GM12891 (cell line): ENCODE data around the gene ADAM10.

ENCODE experiments used
- DNase-seq: peaks from one replicate; pipeline ENCODE4 v3.0.0; 2011; ENCODE audit warnings: low spot score; ENCODE audit not compliant: insufficient read length
- FAIRE-seq: peaks from 2 replicates; lab custom pipeline; 2011; peaks lifted over from hg19 to GRCh38; lab: Jason Lieb, UNC
- PAX5 ChIP-seq: IDR thresholded peaks from 2 replicates; pipeline ENCODE4 v1.6.1; 2011; ENCODE audit warnings: low read length, moderate library complexity, mild to moderate bottlenecking; ENCODE audit not compliant: insufficient read depth, severe bottlenecking
- POLR2A ChIP-seq: IDR thresholded peaks from 2 replicates; pipeline ENCODE4 v1.6.1; 2011; ENCODE audit warnings: low read depth, low read length, control low read depth
- POLR2AphosphoS5 ChIP-seq: IDR thresholded peaks from 2 replicates; pipeline ENCODE4 v1.6.1; 2011; ENCODE audit warnings: low read depth, low read length, control low read depth
- POU2F2 ChIP-seq: IDR thresholded peaks from 2 replicates; pipeline ENCODE4 v1.6.1; 2011; ENCODE audit warnings: low read depth, mild to moderate bottlenecking, control low read depth, low read length, moderate library complexity
- SPI1 ChIP-seq: IDR thresholded peaks from 2 replicates; pipeline ENCODE4 v1.6.1; 2011; ENCODE audit warnings: low read depth, low read length, control low read depth
- TAF1 ChIP-seq: IDR thresholded peaks from 2 replicates; pipeline ENCODE4 v1.6.1; 2011; ENCODE audit warnings: low read depth, low read length, control low read depth

The ADAM10 gene

DNA sequence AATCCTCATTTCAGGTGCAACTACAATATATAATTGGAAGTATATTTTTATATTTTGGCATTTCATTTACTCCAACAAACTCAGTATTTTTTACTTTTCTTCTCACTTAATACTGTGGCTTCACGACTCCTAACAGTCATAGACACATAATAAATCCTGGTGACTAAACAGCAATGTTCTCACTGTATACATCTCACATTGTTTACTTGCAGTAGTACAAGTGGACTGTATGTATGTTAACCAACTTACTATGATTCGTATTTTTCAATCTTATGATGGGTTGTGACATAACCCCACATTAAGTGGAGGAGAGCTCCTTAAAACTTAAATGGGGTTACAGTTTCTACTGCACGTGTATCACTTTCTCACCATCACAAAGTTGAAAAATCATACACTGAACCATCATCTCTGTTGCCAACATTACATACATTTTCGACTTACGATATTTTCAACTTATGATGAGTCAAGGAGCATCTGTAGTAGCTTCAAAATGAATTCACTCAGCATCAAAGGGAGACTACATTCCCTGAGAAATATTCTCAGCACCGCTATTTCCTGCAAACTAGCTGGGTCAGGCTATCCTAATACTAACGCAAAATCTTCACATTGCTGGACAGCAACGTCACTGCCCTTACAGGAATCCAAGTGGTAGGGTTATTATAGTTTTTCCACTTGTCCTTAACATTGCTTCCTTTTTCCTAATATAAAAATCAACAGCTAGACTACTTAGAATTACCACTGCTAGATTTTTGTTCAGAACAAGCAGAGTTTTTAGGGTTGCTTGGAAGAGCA is 7.3 kb downstream of the ADAM10 start:
- DNase-seq (no peak), FAIRE-seq (peak; percentile 87)
- TF ChIP-seq PAX5 (no peak), POLR2A (no peak), POLR2AphosphoS5 (no peak), SPI1 (no peak), TAF1 (no peak), POU2F2 (no peak)

DNA sequence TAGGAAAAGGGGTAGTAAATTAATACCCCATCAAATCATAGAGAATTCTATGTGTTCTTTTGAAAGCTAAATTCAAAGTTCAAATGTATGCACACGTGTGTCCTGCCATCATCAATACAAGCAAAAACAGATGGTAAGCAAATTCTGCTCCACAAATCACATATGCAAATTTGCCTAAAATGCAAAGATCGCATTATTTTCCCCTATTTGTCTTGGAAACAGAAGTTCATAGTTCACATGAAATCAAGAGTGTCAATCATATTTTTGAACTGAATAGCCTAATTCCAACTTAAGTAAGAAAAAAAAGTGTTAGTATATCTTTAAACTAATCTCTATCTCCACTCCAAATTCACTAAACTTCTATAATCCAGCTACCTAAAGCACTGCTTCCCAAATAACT is 8.5 kb downstream of the ADAM10 start:
- FAIRE-seq (peak; percentile 51), DNase-seq (no peak)
- TF ChIP-seq POLR2A (no peak), TAF1 (no peak), POLR2AphosphoS5 (no peak), POU2F2 (no peak), SPI1 (no peak), PAX5 (no peak)

DNA sequence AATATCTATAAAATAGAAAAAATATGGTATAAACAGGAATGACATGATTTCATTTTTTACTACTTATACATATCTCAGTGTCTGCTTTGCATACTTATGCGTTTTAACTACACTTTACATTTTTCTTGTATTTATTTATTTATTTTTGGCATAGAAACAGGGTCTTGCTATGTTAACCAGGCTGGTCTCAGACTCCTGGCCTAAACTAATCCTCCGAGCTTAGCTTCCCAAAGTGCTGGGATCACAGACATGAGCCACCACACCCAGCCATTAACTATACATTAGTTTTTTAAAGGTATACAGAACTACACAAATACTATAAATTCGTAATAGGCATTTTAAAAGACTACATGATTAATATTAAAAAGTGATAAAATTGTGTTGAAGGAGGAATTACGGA is 9.1 kb downstream of the ADAM10 start:
- DNase-seq (no peak), FAIRE-seq (no peak)

DNA sequence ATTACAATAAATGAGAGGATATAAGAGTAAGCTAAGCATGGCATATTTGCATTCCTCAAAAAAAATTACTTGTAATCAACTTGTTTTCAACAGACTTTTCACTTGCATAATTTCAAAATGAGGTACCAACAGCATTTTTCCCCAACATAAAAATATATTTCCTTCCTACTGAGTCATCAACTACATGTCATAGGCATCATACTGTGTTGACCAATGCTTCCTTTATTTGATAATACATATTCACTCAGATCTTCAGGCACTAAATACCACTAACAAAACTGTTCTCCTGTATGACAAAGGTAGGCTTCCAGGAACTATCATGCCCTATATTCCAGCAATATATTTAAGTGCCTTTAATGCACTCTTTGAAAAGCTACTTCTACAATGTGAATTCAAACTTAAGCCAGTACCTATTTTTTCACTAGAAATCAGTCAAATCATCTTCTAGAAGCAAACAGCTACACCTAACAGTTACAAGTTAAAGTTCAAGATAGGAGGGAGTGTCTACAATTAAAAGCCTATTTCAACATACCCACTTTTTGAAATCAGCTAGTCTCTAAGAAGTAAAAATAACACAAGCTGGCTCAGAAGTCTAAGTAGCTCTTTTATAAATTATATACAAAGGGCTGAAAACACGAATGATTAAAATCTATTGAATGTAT is 11.3 kb downstream of the ADAM10 start:
- TF ChIP-seq POLR2A: no peak
- TF ChIP-seq POU2F2: no peak
- no peak for TF ChIP-seq POLR2AphosphoS5
- TF ChIP-seq TAF1: no peak
- TF ChIP-seq SPI1: no peak
- TF ChIP-seq PAX5: no peak
- peak; percentile 66 for FAIRE-seq
- no peak for DNase-seq

More for the DNA sequence above, 9.1 kb downstream of the ADAM10 start:
- no peak for TF ChIP-seq POLR2AphosphoS5
- no peak for TF ChIP-seq POU2F2
- TF ChIP-seq PAX5: no peak
- no peak for TF ChIP-seq TAF1
- TF ChIP-seq POLR2A: no peak
- no peak for TF ChIP-seq SPI1

DNA sequence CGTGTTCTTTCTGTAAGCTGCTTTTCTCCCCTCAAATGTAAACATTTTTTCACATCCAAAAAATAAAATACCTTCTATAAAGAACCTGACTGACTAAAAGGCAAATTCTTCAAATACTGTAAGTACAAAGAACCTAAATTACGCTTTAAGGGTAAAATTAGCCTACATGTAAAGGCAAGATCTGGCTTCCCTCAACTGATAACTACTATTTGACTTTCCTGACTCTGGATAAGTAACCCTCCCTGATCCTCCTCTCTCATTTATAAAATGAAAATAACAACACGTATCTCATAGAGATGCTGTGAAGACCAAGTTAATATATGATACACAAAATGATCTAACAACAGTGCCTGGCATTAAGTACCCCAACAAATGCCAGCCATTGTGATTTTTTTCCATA is 12.2 kb downstream of the ADAM10 start:
- DNase-seq: no peak
- TF ChIP-seq SPI1: no peak
- TF ChIP-seq TAF1: no peak
- no peak for TF ChIP-seq POLR2AphosphoS5
- TF ChIP-seq POLR2A: no peak
- no peak for TF ChIP-seq POU2F2
- no peak for TF ChIP-seq PAX5
- no peak for FAIRE-seq

DNA sequence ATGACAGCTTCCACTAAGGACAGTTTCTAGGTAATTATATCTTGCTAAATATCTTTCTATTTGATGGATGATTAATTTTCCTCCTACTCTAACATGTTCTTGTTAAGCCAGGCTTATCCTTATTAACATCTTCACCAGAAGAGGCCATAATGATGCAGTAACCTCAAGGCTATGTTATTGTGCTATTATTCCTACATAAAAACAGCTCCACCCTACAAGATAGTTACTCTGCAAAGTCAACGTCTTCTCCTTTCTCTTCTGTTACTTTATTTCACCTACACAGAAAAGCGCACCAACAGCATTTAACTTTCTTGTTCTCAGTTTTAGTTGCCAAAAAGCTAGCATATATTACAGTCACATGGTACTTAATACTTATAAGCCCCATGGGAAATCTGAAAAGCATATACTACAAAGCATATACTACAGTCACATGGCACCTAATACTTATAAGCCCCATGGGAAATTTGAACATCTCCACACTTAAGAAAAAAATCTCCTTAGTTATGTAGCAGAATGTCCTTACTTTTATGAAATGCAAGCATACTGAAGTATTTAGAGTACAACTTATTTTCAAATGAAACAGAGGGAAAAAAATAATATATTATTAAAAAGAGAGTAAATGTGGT is 13.4 kb downstream of the ADAM10 start:
- DNase-seq: no peak
- TF ChIP-seq TAF1 (no peak), POU2F2 (no peak)
- peak; percentile 13 for FAIRE-seq

GRCh38 chr15:58734859-58735258 is 14.6 kb downstream of the ADAM10 start:
- TF ChIP-seq POLR2AphosphoS5: no peak
- TF ChIP-seq POU2F2: no peak
- no peak for TF ChIP-seq PAX5
- TF ChIP-seq SPI1: no peak
- no peak for TF ChIP-seq POLR2A
- no peak for TF ChIP-seq TAF1
- DNase-seq (no peak), FAIRE-seq (no peak)

DNA sequence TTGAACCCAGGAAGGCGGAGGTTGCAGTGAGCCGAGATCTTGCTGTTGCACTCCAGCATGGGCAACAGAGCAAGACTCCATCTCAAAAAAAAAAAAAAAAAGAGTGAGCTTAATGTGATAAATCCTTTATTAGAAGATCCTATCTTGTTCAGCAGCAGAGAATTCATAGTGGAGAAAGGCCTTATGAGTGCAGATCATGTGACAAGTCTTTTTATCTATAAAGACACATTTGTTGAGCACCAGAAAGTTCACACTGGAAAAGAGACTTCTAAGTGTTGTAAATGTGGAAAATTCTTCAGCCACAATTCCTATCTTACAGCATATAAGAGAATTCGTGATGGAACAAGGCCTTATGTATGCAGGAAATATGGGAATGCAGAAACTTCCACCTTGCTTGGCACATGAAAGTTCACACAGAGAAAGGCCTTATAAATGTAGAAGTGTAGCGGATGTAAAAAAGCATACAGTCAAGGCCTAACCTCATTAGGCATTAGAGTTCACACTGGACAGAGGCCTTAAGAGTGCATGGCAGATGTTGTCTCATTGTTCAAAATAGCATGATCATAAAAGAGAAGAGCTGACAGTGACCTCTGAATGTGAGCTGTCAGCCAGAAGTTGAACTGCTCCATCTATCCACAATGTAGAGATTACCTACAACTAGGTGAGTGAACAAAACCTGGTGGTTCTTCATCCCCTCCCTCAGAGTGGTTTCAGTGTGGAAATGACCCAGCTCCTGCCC is 16.7 kb downstream of the ADAM10 start:
- FAIRE-seq: no peak
- DNase-seq: no peak
- TF ChIP-seq PAX5: no peak
- TF ChIP-seq POU2F2: no peak
- no peak for TF ChIP-seq POLR2AphosphoS5
- no peak for TF ChIP-seq POLR2A
- TF ChIP-seq TAF1: no peak
- TF ChIP-seq SPI1: no peak
